ENCODE data around the gene MYLK. TPM values are rescaled to one million over a fixed set of nuclear protein-coding genes. Genes with fewer than 3 reads are reported as not detected.

The MYLK gene
- 18.7 TPM for polyA plus RNA-seq (2012; ENCODE audit: insufficient read length, low read depth)

- TF ChIP-seq SIN3A (IDR thresholded peaks at IDR 0.05; ENCODE audit: borderline replicate concordance, insufficient read depth, low read length) = no peak
- no peak for TF ChIP-seq POLR2AphosphoS5 (IDR thresholded peaks at IDR 0.05; ENCODE audit: low read depth, low read length)
- TF ChIP-seq FOXP2 (optimal IDR thresholded peaks at IDR 0.05; ENCODE audit: borderline replicate concordance, extremely low read depth, extremely low read length, insufficient read depth) = no peak
- no peak for TF ChIP-seq TAF1 (IDR thresholded peaks at IDR 0.05; ENCODE audit: borderline replicate concordance, insufficient read depth, low read length)
- TF ChIP-seq REST (IDR thresholded peaks at IDR 0.05; ENCODE audit: insufficient read depth in 1 of 2, low read depth in 2 of 2, low read length in 2 of 2) = no peak
Observed at GRCh38 chr3:123884203-123884831, at the start of gene MYLK. MYLK (minus strand) TSS chr3:123884332; CDS start chr3:123793841, 90,491 bp downstream.

DNA sequence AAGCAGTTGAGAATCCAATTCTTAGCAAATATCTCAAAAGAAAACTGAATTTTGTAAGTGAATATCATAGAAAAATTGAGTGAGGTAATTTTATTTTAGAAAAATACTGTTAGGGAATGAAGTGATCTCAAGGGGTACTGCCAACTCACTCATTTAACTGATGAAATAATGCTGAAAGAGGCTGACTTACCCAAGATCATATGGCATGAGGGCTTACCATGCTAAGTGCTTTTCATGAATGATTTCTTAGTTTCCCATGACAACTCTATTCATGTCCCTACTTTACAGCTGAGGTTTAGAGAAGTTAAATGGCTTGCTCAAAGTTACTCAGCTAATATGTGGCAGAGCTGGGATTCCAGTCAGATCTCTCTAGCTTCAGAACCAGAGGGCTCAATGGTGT lies 46.3 kb upstream of the MYLK start:
- TF ChIP-seq TAF1 (IDR thresholded peaks at IDR 0.05; ENCODE audit: borderline replicate concordance, insufficient read depth, low read length) = no peak
- TF ChIP-seq FOXP2 (optimal IDR thresholded peaks at IDR 0.05; ENCODE audit: borderline replicate concordance, extremely low read depth, extremely low read length, insufficient read depth) = no peak
- TF ChIP-seq REST (IDR thresholded peaks at IDR 0.05; ENCODE audit: insufficient read depth in 1 of 2, low read depth in 2 of 2, low read length in 2 of 2) = no peak
- TF ChIP-seq POLR2AphosphoS5 (IDR thresholded peaks at IDR 0.05; ENCODE audit: low read depth, low read length) = no peak
- TF ChIP-seq SIN3A (IDR thresholded peaks at IDR 0.05; ENCODE audit: borderline replicate concordance, insufficient read depth, low read length) = no peak

- TF ChIP-seq REST (IDR thresholded peaks at IDR 0.05; ENCODE audit: insufficient read depth in 1 of 2, low read depth in 2 of 2, low read length in 2 of 2) = no peak
- no peak for TF ChIP-seq FOXP2 (optimal IDR thresholded peaks at IDR 0.05; ENCODE audit: borderline replicate concordance, extremely low read depth, extremely low read length, insufficient read depth)
- TF ChIP-seq TAF1 (IDR thresholded peaks at IDR 0.05; ENCODE audit: borderline replicate concordance, insufficient read depth, low read length) = no peak
- no peak for TF ChIP-seq SIN3A (IDR thresholded peaks at IDR 0.05; ENCODE audit: borderline replicate concordance, insufficient read depth, low read length)
- TF ChIP-seq POLR2AphosphoS5 (IDR thresholded peaks at IDR 0.05; ENCODE audit: low read depth, low read length) = no peak
Observed at GRCh38 chr3:123929325-123929724, 45.2 kb upstream of the MYLK start.

DNA sequence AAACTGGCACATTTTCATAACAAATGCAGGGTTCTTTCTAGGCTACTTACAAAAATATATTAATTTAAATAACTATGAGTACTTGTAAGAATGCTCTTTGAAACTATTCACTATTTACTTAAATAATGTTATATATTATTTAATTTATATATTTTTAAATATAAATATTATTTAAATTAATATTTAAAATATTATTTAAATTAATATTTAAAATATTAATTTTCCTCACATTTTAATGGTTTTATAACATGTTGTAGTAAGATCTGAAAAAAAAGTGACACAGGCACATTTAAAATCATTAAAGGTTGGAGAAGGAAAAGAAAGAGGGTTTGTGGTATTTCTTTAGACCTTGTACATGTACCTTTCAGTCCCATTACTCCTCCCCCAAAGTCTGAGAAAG lies 42.3 kb upstream of the MYLK start:
- no peak for TF ChIP-seq SIN3A (IDR thresholded peaks at IDR 0.05; ENCODE audit: borderline replicate concordance, insufficient read depth, low read length)
- no peak for TF ChIP-seq TAF1 (IDR thresholded peaks at IDR 0.05; ENCODE audit: borderline replicate concordance, insufficient read depth, low read length)
- no peak for TF ChIP-seq REST (IDR thresholded peaks at IDR 0.05; ENCODE audit: insufficient read depth in 1 of 2, low read depth in 2 of 2, low read length in 2 of 2)

DNA sequence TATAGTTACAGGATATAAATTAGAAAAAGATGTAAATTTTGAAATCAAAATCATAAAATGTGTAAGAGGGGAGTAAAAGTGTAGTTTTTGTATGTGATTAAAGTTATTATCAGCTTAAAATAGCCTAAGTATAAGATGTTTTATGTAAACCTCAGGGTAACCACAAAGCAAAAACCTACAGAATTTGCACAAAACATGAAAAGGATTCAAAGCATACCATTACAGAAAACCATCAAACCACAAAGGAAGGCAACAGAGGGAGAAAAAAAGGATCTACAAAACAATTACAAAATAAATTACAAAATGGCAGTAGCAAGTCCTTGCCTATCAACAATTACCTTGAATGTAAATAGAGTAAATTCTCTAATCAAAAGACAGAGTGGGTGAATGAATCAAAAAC lies 36.7 kb upstream of the MYLK start:
- no peak for TF ChIP-seq SIN3A (IDR thresholded peaks at IDR 0.05; ENCODE audit: borderline replicate concordance, insufficient read depth, low read length)
- TF ChIP-seq POLR2AphosphoS5 (IDR thresholded peaks at IDR 0.05; ENCODE audit: low read depth, low read length) = no peak
- TF ChIP-seq REST (IDR thresholded peaks at IDR 0.05; ENCODE audit: insufficient read depth in 1 of 2, low read depth in 2 of 2, low read length in 2 of 2) = no peak
- no peak for TF ChIP-seq TAF1 (IDR thresholded peaks at IDR 0.05; ENCODE audit: borderline replicate concordance, insufficient read depth, low read length)
- no peak for TF ChIP-seq FOXP2 (optimal IDR thresholded peaks at IDR 0.05; ENCODE audit: borderline replicate concordance, extremely low read depth, extremely low read length, insufficient read depth)

All from PFSK-1 (cell line).